GM19351 (cell line): ENCODE data around the gene PTGES.
"Not testable (repeated sequence)": the region's sequence is repeated elsewhere in the genome, so short reads cannot be mapped to it uniquely, and the experiment has no call there.

Source experiments
- ATAC-seq: cut with Tn5 transposase; IDR thresholded peaks from one replicate; pipeline ENCODE4 v1.9.1; 2021; ENCODE audit warnings: mild to moderate bottlenecking, moderate library complexity; ENCODE audit not compliant: unreplicated experiment

Gene PTGES, protein sequence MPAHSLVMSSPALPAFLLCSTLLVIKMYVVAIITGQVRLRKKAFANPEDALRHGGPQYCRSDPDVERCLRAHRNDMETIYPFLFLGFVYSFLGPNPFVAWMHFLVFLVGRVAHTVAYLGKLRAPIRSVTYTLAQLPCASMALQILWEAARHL

DNA sequence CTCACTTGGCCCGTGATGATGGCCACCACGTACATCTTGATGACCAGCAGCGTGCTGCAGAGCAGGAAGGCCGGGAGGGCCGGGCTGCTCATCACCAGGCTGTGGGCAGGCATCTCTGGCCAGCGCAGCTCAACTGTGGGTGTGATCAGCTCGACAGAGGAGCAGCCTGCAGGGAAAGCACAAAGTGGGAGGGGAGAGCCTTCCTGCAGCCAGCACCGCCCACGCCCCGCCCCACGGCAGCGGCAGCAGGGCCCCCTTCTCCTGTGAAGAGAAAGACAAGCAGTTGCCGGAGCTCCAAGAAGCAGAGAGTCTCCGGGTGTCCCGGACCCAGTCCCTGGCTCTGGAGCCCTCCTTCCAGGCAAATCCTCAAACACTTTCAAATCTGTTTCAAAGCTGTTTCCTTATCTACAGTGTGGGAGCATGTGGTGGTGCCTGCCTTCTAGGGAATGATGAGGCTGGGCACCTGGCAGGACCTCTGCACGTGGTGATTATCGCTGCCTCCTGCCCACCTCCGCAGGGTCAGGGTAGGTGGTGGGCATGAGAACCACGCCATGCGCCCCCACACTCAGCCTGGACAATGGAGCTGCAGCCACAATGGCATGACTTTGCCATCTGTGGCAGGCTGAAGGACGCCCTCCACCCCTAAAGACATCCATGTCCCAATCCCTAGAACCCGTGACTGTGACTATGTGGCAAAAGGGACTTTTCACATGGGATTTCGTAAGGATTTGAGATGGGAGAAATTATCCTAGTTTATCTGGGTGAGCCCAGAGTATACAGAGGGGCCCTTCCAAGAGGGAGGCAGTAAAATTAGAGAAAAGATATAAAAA lies at the start of gene PTGES:
PTGES (minus strand) TSS at position 143 of the 830 bp plus-strand sequence; CDS start at position 113, 30 bp downstream.
- ATAC-seq: no peak

DNA sequence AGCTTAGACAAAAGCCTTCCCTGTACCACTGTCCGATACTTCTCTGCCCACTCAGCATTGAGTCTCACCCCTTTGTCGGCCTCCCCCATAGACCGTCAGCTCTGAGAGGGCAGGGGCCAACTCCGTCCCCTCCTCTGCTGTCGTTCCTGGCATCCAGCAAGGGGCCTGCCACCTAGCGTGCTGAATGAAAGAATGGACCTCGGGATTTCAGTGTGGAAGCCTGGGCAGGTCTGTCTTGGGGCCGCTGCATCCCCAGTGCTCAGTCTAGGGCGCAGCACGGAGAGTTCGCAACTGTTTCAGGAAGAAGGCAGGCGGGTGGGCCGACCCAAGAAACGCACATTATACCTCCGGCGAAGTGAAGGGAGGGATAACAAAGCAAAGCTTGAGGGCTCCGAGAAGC lies 48.7 kb upstream of the PTGES start:
- ATAC-seq: no peak

DNA sequence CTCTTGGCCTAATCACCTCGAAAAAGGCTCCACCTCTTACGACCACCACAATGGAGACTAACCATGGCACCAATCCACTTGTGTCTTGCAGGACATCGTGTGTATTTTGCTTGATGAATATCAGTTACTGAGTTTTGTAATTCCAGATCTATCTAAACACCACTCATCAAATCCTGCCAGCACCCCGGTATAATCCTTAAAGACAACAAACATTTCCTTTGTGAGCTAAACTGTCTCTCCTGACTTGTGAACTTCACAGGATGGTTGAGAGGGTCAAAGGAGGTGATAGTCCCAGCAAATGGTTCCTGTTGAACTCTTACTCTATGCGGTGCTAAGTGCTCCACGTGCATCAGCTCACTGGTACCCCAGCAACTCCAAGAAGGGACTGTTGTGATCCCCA lies 46.1 kb upstream of the PTGES start:
- no peak for ATAC-seq

DNA sequence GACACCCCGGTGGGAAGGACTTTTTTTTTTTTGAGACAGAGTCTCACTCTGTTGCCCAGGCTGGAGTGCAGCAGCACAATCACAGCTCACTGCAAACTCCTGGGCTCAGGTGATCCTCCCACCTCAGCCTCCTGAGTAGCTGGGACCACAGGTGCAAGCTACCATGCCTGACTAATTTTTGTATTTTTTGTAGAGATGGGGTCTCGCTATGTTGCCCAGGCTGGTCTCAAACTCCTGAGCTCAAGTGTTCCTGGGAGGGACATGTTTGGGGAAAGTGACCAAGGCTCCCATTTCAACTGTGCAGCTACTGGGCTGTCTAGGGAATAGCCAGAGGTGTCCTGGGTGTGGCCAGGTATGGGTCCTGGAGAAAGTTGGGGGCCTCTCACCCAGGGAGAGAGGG lies 43.2 kb upstream of the PTGES start:
- ATAC-seq: not testable (repeated sequence)

DNA sequence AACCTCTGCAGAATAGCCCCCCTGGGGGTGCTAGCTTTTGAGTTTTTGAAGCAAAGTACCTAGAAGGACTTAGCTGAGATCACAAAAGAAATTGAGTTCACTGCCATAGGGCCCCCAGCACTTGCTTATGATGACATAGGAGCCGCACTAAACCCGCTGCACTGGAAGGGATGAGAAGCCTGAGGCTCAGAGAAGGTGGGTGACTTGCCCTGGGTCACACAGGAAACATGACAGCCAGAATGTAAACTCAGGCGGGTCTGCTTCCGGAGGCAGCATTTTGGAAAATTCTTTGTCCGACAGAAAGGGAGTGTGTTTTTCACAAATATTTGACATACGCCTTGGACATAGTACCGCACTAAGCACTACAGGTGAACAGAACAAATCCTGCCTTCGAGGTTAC lies 41.7 kb upstream of the PTGES start:
- ATAC-seq: no peak

DNA sequence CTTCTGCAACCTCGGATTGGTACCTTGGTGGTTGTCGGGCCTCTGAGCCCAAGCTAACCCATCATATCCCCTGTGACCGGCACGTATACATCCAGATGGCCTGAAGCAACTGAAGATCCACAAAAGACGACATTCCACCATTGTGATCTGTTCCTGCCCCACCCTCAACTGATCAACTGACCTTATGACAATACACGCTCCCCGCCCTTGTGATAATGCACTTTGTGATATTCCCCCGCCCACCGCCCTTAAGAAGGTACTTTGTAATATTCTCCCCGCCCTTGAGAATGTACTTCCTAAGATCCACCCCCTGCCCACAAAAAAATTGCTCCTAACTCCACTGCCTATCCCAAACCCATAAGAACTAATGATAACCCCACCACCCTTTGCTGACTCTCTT lies 33.6 kb upstream of the PTGES start:
- ATAC-seq: no peak

DNA sequence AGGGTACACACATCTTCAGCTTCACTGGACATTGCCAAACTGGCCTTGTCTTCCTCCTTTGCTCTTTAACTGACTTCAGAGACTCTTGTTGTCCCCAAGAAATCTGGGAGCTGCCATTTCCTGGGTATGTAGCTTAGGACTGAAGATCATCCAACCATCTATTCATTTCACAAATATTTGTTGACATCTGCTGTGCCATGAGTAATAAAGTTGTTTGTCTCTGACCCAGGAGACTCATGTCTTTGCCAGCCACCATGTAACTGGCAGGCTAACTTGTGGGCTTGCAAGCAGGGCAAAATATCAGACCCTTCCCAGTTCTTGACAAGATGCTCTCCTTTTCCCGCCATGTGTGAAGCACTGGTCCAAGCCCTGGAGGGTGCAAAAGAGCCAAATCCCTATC lies 33.0 kb upstream of the PTGES start:
- no peak for ATAC-seq

DNA sequence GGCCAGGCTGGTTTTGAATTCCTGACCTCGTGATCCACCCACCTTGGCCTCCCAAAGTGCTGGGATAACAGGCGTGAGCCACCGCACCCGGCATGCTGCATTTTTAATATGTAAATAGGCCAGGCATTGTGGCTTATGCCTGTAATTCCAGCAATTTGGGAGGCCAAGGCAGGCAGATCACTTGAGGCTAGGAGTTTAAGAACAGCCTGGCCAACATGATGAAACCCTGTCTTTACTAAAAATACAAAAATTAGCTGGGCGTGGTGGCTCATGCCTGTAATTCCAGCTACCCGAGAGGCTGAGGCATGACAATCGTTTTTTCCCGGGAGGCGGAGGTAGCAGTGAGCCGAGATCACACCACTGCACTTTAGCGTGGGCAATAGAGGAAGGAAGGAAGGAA lies 32.1 kb upstream of the PTGES start:
- not testable (repeated sequence) for ATAC-seq

DNA sequence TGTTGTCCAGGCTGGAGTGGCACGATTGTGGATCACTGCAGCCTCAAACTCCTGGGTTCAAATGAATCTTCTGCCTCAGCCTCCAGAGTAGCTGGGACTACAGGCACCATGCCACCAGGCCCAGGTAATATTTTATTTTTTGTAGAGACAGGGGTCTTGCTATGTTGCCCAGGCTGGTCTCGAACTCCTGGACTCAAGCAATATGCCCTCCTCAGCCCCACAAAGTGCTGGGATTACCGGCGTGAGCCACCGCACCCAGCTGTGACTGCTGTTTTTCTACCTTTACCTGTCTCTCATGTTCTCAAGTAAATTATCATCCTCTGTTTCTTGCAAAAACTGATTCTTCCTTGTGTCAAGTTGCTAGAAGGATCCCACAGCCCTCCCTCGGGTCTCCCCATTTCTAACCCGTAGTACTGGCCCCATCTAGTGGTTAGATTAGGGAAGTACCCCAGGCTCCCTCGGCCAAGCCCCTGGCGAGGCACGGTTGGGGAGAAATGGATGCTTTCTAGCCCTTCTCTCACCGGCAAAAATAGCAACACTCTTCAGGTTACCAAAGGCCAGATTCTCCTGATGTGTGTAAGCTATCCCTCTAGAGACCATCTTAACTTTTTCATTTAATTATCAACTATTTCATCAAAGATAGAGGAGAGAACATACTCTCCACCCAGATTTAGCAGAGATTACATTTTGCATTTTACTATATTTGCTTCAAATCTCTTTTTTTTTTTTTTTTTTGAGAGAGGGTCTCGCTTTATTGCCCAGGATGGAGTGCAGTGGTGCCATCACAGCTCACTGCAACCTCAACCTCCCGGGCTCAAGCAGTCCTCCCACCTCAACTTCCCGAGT lies 30.9 kb upstream of the PTGES start:
- no peak for ATAC-seq

DNA sequence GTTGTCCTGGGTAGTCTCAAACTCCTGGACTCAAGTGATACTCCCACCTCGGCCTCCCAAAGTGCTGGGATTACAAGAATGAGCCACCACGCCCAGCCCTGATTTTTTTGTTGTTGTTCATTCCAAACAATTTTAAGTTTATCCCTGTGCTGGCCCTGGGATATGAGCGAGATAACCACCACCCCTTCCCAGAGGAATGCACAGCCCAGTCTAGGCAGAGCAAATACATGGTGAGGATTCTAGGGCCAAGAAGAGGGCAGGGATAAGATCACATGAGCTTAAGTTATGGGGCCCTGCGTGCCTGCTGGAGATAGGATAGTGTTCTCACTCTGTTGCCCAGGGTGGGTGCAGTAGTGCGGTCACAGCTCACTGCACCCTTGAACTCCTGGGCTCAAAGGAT lies 29.1 kb upstream of the PTGES start:
- ATAC-seq: no peak

DNA sequence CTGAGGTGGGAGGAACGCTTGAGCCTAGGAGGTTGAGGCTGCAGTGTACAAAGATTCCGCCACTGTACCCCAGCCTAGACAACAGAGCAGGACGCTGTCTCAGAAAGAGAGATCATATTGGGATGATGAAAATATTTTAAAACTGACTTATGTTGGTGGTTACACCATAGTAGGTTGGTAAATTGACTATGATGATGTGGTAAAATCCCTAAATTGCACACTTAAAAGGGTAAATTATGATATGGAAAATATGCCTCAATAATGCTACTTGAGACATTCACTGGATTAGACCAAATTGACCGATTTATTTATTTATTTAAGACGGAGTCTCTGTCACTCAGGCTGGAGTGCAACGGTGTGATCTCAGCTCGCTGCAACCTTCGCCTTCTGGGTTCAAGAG lies 28.3 kb upstream of the PTGES start:
- ATAC-seq: no peak

DNA sequence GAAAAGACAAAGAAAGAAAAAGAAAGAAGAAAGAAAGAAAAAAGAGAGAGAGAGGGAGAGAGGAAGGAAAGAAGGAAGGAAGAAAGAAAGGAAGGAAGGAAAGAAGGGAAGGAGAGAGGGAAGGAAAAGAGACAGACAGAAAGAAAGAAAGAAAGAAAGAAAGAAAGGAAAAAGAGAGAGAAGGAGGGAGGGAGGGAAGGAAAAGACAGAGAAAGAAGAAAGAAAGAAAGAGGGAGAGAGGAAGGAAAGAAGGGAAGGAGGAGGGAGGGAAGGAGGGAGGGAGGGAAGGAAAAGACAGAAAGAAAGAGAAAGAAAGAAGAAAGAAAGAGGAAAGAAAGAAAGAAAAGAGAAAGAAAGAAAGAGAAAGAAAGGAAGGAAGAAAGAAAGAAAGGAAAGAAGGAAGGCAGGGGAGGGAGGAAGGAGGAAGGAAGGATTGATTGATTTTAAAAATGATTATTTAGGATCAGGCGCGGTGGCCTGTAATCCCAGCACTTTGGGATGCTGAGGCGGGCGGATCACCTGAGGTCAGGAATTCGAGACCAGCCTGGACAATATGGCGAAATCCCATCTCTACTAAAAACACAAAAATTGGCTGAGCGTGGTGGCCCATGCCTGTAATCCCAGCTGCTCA lies 26.8 kb upstream of the PTGES start:
- no peak for ATAC-seq

DNA sequence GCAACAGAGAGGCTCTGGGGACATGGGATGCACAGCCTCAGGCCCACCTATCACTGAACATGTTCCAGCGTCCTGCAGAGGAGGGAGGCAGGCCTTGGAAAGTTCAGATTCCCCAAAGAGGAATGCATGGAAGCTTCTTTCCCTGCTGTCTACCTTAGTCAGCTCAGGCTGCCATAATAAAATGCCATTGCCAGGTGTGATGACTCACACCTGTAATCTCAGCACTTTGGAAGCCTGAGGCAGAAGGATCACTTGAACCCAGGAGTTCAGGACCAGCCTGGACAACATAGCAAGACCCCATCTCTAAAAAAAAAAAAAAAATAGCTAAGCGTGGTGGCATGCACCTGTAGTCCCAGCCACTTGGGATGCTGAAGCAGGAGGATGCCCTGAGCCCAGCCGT lies 25.6 kb upstream of the PTGES start:
- no peak for ATAC-seq

DNA sequence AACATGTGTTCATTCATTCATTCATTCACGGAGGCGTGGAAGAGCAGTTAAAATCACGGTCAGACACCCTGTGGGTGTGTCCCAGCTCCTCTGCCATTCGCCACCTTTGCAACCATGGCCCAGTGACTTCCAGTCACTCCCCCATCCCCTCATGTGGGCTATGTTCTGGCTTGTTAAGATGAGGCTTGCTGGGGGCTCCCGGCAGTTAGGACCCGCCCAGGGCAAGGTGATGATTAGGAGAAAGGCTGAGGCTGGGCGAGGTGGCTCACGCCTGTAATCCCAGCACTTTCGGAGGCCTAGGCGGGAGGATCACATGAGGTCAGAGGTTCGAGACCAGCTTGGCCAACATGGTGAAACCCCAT lies 24.9 kb upstream of the PTGES start:
- ATAC-seq: no peak

DNA sequence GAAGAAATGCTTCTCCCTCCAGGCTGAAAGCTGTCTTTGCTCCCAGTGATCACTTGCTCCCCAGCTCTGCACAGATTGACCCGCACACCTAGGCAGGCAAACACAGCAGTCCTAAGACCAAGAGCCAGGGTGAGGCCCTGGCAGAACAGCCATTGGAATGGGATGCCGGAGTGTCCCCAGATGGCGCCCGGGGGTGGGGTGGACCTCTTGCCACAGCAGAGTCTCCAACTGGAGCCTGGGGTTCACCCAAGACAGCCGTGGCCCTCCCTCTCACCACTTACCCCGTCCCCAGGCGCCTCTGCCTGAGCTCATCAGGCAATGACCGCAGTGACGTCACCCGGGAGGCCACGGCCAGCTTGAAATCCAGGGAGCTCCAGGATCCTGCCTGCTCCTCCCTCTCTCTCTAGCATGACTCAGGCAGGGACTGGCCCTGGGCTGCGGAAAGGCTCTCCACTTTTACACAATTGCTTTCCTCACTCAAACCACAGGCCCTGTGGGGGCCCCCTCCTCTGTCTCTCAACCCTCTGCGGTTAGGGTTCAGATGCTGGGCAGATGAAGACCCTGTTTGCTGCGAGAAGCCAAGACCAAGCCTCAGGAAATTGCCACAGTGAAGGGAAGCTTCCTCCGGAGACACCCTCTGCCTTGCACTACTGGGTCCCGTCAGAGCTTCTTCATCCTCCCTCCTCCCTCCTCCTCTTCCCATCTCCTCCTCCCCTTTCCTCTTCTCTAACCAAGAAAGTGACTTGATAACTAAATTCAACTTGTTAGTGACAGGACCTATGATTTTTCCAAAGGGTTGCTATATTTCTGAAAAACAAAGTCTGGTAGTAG lies 24.3 kb upstream of the PTGES start:
- ATAC-seq: no peak

DNA sequence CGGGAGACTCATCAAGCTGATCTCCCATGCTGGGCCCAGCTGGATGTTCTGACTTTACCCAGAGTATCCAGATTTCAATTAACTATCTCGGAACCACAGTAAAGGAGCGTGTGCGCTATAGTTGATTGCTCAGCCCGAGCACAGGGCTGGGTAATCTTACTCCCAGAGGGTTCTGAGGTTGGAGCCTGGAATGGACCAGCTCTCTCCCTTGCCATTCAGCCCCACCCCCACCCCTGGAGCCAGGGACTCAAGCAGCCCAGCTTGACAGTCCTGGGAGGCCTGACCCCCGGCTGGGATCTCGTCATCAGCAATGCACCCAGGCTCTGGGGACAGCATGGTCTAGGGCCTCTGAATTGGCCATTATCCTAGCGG lies 23.7 kb upstream of the PTGES start:
- ATAC-seq: no peak

DNA sequence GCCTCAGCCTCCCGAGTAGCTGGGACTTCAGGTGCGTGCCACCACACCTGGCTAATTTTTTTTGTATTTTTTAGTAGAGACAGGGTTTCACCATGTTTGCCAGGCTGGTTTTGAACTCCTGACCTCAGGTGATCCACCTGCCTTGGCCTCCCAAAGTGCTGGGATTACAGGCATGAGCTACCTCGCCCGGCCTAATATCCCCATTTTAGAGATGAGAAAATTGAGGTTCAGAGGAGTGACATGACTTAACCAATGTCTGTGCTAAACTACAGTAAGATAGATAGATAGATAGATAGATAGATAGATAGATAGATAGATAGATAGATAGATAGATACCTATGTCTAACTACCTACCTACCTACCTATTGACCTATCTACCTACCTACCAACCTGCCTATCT lies 23.3 kb upstream of the PTGES start:
- ATAC-seq: not testable (repeated sequence)

DNA sequence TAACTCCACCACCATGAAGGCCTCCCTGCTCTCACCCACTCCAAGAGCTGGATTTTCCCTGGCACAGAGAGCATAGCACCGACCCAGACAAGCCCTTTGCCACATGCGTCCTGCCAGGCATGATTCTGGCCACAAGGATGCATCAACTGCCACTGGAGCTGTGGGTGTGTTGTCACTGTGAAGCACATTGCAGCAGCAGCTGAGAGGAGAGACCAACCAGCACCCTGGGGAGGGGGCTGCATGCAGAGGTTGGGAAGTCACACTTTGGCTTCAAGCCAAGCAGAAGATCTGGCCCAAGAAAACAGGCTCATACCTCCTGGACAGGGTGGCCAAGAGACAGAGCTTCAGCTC lies 22.6 kb upstream of the PTGES start:
- ATAC-seq: no peak

DNA sequence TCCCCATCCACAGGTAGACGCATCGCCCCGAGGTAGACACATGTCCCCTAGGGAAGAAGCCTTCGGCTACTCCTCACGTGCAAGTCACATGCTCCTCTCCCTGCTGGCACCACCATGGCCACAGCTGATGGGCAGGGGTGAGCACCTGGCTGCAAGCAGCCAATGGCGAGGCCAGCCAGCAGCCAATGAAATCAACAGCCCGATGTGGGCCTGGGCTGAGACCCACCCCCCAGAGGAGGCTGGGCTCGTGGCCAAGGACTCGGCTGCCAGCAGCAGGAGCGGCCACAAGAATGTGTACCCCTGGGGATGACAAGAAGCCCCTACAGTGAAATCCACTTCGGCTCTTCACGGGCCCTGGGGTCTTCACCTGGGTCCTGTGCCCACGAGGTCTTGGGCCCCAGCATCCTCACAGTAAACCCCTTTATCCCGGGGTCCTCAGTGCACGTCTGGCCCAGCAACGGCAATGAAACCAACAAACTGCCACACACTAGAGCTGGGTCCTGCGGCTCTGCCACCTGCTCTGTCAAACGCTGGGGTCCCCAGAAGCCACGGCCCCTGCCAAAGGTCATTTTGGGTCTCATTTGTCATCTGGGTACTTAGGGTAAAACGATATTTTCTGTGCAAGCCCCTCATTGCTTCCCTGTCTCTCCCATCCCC lies 22.1 kb upstream of the PTGES start:
- ATAC-seq: no peak
